ENCODE results near the gene TMEM115.

Gene TMEM115

DNA sequence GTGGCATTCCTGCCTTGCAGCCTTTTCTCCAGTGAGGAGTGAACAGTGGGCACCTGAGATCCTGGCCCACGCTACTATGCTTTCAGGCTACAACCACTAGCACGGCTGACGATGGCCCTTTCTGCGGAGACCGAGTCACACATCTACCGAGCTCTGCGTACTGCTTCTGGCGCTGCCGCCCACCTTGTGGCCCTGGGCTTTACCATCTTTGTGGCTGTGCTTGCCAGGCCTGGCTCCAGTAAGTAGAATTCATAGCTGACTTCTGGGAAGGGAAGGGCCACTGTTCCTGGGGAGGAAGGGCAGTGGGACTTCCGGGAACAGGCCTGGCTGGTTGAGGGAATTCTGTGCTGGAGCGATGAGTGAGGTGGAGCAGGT, 8.0 kb downstream of the TMEM115 start:
- no peak for DNase-seq

DNA sequence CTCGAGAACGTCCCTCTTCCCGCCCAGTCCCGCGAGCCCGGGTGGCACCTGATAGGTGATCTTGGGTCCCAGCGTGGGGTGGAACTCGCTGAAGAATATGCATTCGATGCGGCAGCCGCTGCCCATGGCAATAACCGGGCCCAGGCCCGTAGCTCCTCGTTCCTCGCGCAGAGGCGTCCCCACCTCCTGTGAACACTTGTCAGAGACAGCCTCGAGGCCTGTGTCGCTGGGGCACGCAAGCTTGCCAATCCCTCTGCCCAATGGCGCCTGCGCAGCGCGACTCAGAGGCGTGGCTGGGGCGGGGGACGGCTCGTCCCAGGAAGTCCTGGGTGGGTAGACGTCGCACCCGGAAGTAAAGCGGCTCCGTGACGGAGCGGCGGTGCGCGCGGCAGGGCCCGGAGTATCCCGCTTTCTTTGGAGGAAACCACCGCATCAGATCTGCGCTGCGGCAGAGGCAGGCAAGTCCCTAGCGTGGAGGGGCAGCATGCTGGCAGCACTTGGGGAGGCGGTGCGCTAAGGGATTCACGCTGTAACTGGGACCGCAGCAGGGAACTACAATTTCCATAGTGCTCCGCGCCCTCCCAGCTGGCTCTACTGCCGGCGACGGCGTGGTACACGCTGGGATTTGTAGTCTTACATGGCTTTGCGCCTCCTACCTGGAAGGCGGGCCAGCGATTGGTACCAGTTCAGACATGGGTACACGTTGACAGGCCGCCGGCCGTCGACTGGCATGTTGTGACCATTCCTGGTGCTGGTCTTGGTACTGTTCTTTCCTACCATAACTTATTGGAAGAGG, 8.6 kb downstream of the TMEM115 start, which contains the start of the genes CYB561D2 and NPRL2:
TSS of gene CYB561D2 (plus strand) at position 336 of the 796 bp plus-strand sequence. CDS start 572 bp downstream, outside the sequence.
TSS of gene NPRL2 (minus strand) at position 249 of the 796 bp plus-strand sequence. CDS start at position 126, 123 bp downstream.
- DNase-seq: peak; percentile 79

DNA sequence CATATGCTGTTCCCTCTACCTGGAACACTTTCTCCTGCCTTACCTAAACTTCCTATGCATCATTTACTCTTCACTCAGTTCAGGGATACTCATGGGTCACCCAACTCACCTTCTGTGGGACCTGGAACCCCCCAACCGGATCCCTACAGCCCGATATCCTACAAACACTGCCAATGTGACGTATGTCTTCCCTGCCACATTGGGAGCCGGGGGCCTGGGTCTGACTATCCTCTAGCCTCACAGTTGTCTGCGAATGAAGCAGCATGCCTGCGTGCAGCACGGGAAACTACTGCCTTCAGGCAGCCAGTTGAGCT, 9.2 kb downstream of the TMEM115 start:
- no peak for DNase-seq

DNA sequence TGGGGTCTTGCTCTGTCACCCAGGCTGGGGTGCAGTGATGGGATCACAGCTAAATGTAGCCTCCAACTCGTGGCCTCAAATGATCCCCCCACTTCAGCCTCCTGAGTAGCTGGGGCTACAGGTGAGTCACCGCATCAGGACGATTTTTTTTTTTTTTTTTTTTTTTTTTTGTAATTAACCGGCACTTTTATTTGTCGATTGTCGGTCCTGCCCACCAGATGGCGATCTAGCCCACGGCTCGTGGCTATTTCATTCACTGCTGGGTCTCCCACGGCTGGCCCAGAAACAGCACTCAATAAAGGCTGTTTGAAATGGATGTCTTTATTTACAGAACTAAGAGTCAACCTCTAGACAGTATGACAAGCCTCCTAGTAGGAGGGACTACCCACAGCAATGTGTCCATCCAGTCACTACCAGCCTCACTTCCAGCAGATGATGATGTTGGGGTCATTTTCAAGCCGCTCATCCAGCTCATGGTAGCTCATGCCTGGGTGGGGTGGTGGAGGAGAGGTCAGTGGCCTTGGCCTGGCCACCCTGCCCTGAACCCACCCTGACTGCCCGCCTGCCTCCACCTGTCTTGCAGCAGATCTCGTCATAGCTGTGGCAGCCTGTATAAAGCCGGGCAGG, 12.0 kb downstream of the TMEM115 start:
- peak; percentile 36 for DNase-seq

DNA sequence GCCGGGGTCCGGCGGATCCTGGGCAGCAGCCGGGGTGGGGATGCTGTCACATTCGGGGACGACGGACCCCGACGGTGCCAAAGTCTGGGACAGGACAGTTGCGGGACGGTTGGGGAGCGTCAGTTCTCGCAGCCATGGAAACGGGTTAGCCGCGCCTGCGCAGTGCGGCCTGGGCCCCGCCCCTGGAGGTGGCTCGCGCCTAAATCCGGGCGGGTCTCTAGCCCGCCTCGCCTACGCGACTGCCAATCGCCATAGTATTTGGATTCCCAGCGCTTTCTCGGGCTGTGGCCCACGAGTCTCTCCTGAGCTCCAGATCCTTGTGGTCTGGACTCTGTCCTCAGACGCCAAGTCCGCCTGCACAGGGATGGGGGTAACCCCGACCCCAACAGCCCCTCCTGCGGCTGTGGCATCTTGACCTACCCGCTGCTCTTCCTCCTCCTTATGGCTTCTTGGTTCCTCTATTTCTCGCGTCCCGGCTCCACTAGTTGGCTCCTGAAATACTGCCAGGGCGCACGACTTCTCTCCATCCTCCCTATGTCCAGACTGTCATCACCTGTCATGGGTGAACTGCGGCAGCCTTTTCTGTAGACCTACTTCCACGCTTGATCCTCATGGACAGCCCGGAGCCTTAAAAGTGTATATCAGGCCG, 13.6 kb downstream of the TMEM115 start, which contains the start of gene ZMYND10:
TSS of gene ZMYND10 (minus strand) at position 147 of the 649 bp plus-strand sequence. CDS start 153 bp downstream, outside the sequence.
- no peak for DNase-seq

DNA sequence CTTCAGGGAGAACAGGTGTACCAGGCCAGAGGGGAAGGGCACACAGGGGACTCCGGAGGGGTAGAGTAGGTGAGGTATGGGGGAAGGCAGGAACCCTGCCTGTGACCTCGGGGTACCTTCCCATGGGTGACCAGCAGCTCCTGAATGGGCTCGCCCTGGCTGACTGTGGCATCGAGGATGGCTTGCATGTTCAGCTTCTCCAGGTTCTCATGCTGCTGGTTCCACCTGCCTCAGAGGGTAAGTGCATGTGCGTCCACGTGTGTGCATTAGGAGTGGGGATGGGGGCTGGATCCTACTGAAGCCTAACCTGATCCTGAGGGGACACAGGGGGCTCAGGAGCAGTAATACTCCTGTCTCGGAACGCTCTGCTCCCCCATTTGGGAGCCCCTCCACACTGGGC, 14.3 kb downstream of the TMEM115 start:
- DNase-seq: no peak

DNA sequence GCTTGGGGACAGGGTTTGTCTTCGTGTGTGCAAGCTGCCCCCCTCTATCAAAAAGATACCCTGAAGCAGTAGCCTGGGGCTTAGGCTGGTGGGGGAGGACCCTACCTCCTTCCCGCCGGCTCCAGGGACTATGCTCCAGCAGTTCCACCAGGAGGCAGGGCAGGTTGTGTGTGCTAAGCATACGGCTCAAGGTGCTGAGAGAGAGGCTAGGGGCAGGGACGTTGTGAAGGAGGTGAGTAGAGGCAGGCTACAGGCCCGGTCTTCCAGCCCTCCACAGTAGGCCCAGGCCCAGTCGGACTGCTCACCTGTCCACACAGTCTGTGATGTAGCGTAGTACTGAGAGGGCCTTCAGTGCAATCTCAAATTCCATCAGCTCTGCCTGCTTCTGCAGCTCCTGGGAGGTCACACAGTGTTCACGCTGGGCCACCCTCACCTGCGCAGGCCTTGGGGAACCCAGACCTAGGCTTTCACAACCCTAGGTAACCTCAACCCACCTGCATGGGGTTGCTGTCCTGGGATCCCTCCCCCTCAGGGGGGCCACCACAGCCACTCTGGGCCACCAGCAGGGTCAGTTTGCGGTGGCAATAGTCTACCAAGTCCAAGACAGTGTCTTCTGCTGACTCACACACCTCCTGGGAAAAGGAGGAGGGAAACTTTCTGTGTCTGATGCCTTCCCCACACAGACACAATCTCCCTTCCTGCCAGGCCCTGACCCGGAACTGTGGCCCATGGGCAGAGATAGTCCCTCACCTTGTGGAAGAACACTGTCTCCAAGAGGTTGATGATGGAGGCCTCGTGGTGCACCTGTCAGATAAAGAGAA, 16.3 kb downstream of the TMEM115 start:
- no peak for DNase-seq

DNA sequence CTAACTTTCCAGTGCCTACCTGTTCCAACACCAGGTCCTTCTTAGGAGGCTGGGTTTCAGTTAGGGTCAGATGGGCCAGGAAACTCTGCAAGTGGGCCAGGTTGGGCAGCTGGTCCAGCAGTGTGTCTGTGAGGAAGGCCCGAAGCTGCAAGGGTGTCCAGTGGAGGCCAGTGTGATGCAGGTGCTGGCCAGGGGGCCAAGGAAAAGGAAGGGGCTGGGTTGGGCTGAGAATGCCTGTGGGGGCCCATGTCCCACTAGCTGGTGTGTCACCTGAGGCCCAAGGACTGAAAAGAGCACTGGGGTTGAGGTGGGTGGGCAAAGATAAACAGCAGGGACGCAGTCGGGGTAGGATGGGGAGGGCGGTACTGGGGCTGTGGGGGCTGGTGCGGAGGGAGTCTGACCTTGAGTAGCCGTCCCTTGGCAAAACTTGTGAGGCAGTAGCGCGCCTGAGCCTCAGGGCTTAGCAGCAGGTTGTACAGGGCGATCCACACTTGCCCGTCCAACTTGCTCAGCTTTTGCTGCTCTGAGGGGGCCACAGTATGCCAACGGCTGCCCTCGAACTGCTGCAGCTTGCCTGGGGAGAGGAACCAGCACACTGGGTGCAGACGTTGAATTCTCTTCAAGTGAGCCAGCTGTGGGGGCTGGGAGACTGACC, 17.2 kb downstream of the TMEM115 start:
- DNase-seq: no peak

DNA sequence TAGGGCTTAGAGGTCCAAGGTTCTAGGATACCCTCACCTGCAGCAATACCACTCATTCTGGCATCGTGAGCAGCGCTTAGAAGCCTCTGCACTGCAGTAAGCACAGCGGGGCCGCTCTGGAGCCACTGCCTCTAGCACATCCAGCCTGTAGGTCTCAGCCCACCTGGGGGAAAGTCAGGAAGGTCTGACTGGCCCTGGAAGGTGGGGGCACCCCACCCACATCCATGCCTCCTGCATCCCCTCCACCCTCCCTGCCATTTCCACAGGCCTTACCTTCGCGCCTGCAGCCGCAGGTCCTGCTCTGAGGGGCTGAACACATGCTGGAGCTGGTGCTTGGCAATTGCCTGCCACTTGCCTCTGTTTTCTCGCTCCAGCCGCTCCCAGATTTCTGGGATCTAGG, 17.8 kb downstream of the TMEM115 start:
- DNase-seq: no peak

DNA sequence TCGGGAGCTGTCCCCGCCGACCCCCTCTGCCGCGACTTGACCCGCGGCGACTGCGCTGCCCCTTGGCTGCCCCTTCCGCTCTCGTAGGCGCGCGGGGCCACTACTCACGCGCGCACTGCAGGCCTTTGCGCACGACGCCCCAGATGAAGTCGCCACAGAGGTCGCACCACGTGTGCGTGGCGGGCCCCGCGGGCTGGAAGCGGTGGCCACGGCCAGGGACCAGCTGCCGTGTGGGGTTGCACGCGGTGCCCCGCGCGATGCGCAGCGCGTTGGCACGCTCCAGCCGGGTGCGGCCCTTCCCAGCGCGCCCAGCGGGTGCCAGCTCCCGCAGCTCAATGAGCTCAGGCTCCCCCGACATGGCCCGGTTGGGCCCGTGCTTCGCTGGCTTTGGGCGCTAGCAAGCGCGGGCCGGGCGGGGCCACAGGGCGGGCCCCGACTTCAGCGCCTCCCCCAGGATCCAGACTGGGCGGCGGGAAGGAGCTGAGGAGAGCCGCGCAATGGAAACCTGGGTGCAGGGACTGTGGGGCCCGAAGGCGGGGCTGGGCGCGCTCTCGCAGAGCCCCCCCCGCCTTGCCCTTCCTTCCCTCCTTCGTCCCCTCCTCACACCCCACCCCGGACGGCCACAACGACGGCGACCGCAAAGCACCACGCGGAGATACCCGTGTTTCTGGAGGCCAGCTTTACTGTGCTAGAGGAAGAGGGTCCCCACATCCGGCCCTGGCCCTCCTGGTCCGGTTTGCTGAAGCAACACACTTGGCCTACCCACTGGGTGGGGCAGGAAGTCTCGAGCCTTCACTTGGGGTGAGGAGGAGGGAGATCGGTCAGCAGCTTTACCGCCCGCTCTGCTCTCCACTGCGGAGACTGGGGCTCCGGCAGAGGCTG, 18.6 kb downstream of the TMEM115 start, which contains the start of gene RASSF1:
TSS of gene RASSF1 (minus strand) at position 389 of the 882 bp plus-strand sequence. CDS start at position 358, 31 bp downstream.
- DNase-seq: no peak

DNA sequence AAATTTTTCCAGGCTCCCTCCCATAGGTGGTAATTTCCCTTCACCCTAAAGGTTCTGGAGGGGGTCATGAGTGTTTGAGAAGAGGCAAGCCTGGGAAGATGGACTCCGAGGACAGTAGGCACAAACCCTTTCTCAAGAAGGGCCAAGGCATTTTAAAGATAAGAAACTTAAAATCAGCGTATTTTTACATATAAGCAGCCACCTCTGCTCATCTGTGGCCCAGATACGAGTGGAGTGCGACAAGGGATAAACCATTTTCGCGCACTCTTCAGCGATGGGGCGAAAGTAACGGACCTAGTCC, 19.2 kb downstream of the TMEM115 start:
- no peak for DNase-seq

DNA sequence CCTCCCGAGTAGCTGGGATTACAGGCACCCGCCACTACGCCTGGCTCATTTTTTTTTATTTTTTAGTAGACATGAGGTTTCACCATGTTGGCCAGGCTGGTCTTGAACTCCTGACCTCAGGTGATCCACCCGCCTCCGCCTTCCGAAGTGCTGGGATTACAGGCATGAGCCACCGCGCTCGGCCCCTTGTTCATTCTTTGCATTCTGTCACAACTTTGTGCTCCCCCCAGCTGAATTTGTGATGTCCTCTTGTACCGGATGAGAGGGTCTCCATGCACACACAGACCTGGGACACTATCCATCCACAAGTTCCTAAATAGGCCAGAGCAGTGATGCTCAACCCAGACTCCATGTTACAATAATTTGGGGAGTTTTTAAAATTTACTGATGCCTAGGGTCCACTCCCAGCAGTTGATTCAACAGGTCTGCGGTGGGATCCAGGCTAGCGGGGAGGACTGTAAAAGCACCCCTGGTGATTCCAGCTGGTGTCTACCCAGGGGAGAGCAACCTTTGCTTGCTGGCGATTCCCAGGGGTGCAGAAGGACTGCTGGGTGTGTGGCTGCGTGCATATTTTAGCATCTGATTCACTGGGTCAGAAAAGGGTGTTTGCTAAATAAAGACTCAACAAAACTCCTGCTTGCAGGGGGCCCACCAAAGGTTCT, 19.7 kb downstream of the TMEM115 start:
- DNase-seq: no peak

DNA sequence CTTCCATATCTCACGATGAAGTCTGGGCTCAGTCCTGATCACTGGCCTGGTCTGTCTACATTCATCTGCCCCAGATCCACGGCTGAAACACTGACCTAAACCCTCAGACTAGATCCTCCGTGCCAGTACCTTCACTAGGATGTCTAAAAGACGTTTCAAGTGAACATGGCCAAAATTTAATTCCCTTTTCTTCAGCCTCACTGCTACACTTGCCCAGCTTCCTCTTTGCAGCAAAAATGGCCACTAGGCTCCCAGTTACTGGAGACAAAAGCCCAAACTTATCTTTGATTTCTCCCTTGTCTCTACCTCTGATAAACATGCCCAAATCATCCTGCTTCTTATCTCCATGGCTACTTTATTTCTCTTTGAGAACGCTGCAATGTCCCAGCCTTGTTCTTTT, 20.4 kb downstream of the TMEM115 start:
- no peak for DNase-seq

DNA sequence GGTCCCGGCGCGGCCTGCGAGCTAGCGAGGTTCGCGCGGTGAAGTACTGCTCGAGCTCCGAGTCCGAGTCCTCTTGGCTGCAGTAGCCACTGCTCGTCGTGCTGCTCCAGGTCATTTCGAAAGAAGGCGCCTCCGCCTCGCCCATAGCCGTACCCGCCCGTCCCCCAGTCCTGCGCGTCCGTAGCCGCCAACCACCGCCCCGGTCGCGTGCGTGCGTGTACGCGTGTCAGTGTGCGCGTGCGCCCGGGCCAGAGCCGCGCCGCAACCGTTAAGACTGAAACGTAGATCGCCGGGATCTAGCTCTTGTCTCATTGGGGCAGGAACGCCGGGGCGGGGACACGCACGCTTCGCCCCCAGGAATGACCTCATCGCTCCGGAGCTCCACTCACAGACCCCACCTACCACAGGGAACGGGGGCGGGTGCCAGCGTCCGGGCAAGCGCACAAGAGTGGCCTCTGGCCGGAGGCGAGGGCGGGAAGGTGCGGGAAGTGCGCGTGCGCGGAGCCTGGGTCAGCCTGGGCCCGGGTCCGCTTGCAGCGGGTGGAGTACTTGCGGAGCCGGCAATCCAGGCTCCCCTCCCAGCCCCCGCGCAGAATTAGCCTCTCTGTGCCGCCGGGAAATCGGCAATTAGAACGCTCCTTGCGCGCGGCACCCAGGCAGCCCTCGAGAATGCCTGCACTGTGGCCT, 22.0 kb downstream of the TMEM115 start:
- peak; percentile 88 for DNase-seq

DNA sequence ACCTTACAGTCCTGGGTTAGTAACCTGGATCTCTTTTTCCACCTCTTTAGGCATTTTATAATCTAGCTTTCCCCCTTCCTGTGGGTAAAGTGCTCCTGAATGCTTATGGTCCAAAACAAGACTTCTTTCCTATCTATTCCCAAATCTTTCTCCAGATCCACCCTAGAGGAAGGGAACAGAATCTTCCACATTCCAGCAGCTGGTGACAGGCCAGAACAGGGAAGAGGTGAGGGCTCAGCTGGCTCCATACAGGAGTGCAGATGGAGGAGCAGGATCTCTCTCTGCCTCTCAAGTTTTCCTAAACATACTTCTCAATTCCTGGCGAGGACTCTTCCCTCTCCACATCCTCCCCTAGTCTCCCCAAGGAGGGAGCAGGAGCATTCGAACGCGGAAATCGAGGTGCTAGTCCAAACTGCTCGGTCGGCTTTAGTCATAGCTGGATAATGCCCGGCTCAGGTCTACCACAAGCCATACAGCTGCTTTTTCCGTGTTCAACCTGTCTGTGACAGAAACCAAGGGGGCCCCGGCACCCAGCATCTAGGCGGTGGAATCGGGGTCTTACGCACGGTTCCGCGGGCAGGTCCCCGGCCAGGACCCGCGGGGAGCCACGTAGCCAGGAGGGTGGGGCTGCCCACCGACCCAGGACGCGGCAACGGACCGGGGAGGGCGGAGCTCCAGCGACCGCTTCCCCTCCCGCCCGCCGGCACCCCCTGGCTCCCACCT, 22.7 kb downstream of the TMEM115 start:
- no peak for DNase-seq

DNA sequence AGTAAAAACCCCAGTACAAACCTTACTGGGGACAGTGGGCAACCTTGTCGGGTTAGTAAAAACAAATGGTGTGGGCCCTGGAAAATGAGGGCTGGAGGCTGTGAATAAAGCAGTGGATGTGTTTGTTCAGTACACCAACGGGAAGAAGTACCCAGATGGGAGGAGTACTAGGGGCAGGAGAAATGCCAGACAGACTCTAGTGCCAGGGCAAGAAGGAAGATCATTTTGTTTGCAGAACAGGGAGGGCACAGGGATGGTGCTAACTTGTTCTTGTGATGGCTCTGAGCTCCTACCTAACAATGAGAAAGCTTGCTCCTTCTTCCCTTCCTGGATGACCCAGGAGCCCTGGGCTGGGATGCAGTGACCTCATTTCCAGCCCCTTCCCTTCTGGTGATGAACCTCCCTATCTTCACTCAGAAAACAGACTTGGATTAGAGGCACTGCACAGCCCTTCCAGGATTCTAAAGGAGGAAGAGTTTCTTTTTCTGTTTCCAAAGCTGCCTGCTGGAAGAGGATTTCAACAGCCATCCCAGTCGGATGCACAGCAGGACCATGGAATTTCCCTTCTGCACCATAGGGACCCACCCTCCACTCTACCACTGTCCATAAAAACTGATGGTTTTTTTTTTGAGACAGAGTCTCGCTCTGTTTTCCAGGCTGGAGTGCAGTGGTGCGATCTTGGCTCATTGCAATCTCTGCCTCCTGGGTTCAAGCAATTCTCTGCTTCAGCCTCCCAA, 24.8 kb downstream of the TMEM115 start:
- DNase-seq: no peak

DNA sequence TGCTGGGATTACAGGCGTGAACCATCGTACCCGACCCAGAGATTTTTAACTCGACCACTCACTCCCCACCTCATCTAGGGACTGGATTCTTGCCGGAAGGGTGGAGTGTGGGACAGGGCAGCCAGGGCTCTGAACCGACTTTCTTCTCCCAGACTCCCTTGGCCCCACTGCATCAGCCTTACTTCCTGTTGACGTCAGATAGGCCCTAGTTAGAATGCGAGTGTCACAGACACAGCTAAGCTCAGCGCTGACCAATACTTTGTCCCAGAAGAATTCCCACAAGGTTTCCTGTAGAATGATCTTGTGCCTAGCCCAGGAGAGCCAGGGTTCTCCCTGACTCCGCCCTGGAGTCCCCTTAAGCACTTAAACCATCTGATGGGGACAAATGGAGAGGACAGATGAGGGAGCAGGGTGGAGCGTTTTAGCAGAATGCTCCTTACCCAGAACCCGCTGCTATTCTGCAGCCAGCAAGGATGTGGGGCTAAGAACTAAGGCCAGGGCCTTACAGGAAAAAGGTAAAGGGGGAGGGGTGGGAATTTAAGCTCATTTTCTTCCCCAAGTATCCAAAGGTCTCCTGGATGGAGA, 25.5 kb downstream of the TMEM115 start:
- no peak for DNase-seq

DNA sequence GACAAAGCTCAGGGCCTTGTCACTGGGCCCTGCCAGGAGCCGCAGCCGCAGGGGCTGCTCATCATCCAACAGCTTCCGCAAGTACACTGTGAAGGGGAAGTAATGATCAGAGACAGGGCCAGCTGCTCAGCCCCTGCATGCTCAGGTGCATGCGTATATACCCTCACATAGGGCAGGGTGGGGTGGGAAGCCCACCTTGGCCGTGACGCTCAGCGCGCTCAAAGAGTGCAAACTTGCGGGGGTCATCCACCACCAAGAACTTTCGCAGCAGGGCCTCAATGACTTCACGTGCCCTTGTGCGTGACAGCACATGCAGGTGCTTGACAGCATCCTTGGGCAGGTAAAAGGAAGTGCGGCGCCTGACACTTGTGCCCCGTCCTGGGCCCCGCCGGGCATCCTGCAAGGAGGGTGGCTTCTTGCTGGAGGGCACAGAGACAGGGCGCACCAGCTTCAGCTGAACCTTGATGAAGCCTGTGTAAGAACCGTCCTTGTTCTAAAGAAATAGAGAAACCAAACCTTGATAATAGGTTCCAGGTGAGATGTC, 27.9 kb downstream of the TMEM115 start:
- DNase-seq: no peak

Measured in NCI-H774 (cell line).